C4-2B (cell line): ENCODE measurements around the gene GPR152.

ENCODE experiments used
- ZFX ChIP-seq: fragments of 450-650 bp; IDR thresholded peaks from 2 replicates; pipeline ENCODE4 v1.6.1; 2017
- TF ChIP-seq, protein P1 (sequence below): fragments of 450-650 bp; conservative IDR thresholded peaks from 2 replicates; pipeline ENCODE4 v1.5.1; 2017; ENCODE audit warnings: mild to moderate bottlenecking

DNA sequence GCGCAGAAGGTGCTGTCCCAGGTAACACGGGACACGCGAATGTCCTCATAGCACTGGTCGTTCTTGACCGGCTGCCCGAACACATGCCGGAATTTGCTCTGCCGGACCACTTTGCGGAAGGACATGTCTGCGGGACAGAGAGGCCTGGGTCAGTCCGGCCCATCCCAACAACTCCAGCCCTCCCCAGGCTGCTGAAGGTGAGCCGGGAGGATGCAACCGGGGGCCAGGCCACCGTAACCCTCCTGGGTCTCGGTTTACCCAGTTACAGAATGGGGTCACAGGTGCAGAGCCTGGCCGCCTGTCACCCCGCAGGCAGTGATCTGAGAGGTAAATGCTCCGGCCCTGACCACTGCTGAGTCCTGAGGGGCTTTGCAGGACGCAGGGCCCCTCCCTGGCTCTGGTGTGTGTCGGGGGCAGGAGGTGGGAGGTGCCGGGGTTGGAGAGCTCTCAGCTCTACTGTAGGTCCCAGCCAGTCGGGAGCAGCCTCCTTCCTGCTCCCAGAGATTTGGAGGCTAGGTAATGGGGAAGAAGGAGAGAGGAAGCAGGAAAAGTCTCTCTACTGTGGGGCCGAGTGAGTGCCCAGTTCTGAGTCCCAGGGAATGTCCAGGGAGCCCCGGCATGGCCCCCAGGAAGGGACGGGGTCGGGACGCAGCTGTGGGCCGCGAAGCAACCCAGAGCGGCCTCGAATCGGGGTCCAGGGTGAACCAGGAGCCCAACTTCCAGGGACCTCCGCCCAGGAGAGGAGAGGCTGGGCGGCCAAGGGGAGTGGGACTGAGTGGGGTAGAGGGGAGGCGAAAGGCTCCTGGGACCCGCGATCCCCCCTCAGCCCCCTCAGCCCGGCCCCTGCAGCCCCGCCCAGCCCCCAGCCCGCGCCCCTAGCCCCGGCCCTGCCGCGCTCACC is 9.8 kb downstream of the GPR152 start:
- TF ChIP-seq, protein P1, sequence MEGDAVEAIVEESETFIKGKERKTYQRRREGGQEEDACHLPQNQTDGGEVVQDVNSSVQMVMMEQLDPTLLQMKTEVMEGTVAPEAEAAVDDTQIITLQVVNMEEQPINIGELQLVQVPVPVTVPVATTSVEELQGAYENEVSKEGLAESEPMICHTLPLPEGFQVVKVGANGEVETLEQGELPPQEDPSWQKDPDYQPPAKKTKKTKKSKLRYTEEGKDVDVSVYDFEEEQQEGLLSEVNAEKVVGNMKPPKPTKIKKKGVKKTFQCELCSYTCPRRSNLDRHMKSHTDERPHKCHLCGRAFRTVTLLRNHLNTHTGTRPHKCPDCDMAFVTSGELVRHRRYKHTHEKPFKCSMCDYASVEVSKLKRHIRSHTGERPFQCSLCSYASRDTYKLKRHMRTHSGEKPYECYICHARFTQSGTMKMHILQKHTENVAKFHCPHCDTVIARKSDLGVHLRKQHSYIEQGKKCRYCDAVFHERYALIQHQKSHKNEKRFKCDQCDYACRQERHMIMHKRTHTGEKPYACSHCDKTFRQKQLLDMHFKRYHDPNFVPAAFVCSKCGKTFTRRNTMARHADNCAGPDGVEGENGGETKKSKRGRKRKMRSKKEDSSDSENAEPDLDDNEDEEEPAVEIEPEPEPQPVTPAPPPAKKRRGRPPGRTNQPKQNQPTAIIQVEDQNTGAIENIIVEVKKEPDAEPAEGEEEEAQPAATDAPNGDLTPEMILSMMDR, result no peak
- TF ChIP-seq ZFX, result no peak
